Keratinocyte (primary cell): ENCODE data around the gene CPN2. TPM values are rescaled to one million over a fixed set of nuclear protein-coding genes. Genes with fewer than 3 reads are reported as not detected.
A peak's percentile ranks its signal among the peaks of the same experiment; 100 is the strongest.

Experiments
- DNase-seq: peaks from one replicate; pipeline ENCODE4 v3.0.0-alpha.2; 2011; ENCODE audit warnings: low read depth, missing footprints, low spot score
- FAIRE-seq: peaks from 2 replicates; lab custom pipeline; 2011; peaks lifted over from hg19 to GRCh38; lab: Jason Lieb, UNC
- H2AFZ ChIP-seq: 2 replicates; pipeline ENCODE4 v1.6.0; 2012; ENCODE audit warnings: low read length, control low read depth, inconsistent platforms; ENCODE audit not compliant: control insufficient read depth
- H3K27ac ChIP-seq: 2 replicates; pipeline ENCODE4 v1.5.1; 2011; ENCODE audit warnings: low read length; ENCODE audit not compliant: control insufficient read depth, insufficient read depth
- H3K27me3 ChIP-seq: 3 replicates; pipeline ENCODE4 v1.6.0; 2011; ENCODE audit warnings: low read length; ENCODE audit not compliant: control insufficient read depth, insufficient read depth; ENCODE audit errors: extremely low read depth
- H3K36me3 ChIP-seq, 2 experiments: 2 replicates in 1 of 2; 3 replicates in 1 of 2; pipeline ENCODE4 v1.5.1; 2011; ENCODE audit warnings: low read length in 2 of 2, mild to moderate bottlenecking in 1 of 2; ENCODE audit not compliant: control insufficient read depth in 2 of 2, insufficient read depth in 2 of 2; ENCODE audit errors: extremely low read depth in 1 of 2
- H3K4me1 ChIP-seq: 3 replicates; pipeline ENCODE4 v1.5.1; 2011; ENCODE audit warnings: low read length; ENCODE audit not compliant: control insufficient read depth, insufficient read depth; ENCODE audit errors: extremely low read depth
- H3K4me2 ChIP-seq: 3 replicates; pipeline ENCODE4 v1.6.0; 2011; ENCODE audit warnings: low read depth, low read length; ENCODE audit not compliant: control insufficient read depth, insufficient read depth; ENCODE audit errors: extremely low read depth
- H3K4me3 ChIP-seq, 3 experiments: fragments of 200-600 bp in 1 of 3; sonication (generic) in 1 of 3; 2 replicates in 2 of 3; 3 replicates in 1 of 3; pipeline ENCODE4 v1.5.1; 2011 to 2016; ENCODE audit warnings: low read length in 3 of 3, mild to moderate bottlenecking in 3 of 3, control low read depth in 2 of 3, inconsistent platforms in 1 of 3, low read depth in 1 of 3, mixed read lengths in 1 of 3, mixed run types in 1 of 3, moderate library complexity in 1 of 3; ENCODE audit not compliant: control insufficient read depth in 2 of 3, insufficient read depth in 2 of 3; ENCODE audit errors: extremely low read depth in 1 of 3
- H3K79me2 ChIP-seq: 2 replicates; pipeline ENCODE4 v1.6.0; 2012; ENCODE audit warnings: low read length; ENCODE audit not compliant: control insufficient read depth, insufficient read depth
- H3K9ac ChIP-seq: 3 replicates; pipeline ENCODE4 v1.6.0; 2011; ENCODE audit warnings: low read length; ENCODE audit not compliant: control insufficient read depth, insufficient read depth; ENCODE audit errors: extremely low read depth
- H3K9me1 ChIP-seq: 3 replicates; pipeline ENCODE4 v1.6.0; 2011; ENCODE audit warnings: low read length; ENCODE audit not compliant: control insufficient read depth, insufficient read depth; ENCODE audit errors: extremely low read depth
- H3K9me3 ChIP-seq: 2 replicates; pipeline ENCODE4 v1.5.1; 2012; ENCODE audit warnings: low read depth, low read length; ENCODE audit not compliant: control insufficient read depth
- H4K20me1 ChIP-seq: 3 replicates; pipeline ENCODE4 v1.6.0; 2011; ENCODE audit warnings: low read length; ENCODE audit not compliant: control insufficient read depth, insufficient read depth; ENCODE audit errors: extremely low read depth
- CTCF ChIP-seq, 3 experiments: IDR thresholded peaks in 1 of 3; conservative IDR thresholded peaks in 1 of 3; optimal IDR thresholded peaks in 1 of 3; 2 replicates in 2 of 3; 3 replicates in 1 of 3; pipeline versions ENCODE3 to v1.5.1; 2011; ENCODE audit warnings: low read length in 3 of 3, mild to moderate bottlenecking in 3 of 3, moderate library complexity in 2 of 3, control low read depth in 1 of 3, inconsistent platforms in 1 of 3; ENCODE audit not compliant: insufficient read depth in 2 of 3; ENCODE audit errors: extremely low read depth in 1 of 3
- EZH2 ChIP-seq: IDR thresholded peaks from one replicate; pipeline ENCODE4 v1.6.1; 2012; ENCODE audit warnings: inconsistent platforms, mild to moderate bottlenecking, low read length, moderate library complexity
- dilution Hi-C: fragments of 300-500 bp; cut with MboI; formaldehyde crosslinking; loops from one replicate; pipeline ENCODE4 v1.7.0; 2020; ENCODE audit warnings: low sequenced_read_pairs; ENCODE audit not compliant: extremely low pct_ligation_motif_present
- polyA plus RNA-seq, 5 experiments: library from polyadenylated mRNA; depleted of rRNA in 3 of 5; stranded (reverse) in 3 of 5; stranded (forward) in 1 of 5; unstranded in 1 of 5; fragments of >200 nt; gene quantifications; 1 replicate in 1 of 5; 2 replicates in 3 of 5; 3 replicates in 1 of 5; pipeline versions ENCODE4 v1.2.1 to v1.2.3, GENCODE V29; 2011 to 2012; ENCODE audit warnings: missing spikeins in 2 of 5, low read depth in 1 of 5, low replicate concordance in 1 of 5

The CPN2 gene
- polyA plus RNA-seq, 1 donor (not counting 4 experiments of a cell fraction or from before 2014, with no cell fraction given) = not detected

GRCh38 chr3:194315965-194316361, 35.2 kb downstream of the CPN2 start:
- no peaks in the 10 kb centered on the region for H3K79me2 ChIP-seq
- H3K36me3 ChIP-seq = no peaks in the 10 kb centered on the region
- H3K27ac ChIP-seq = peak overlapping the region; percentile 19
- TF ChIP-seq CTCF (optimal IDR thresholded peaks at IDR 0.05 in 1 of 3, IDR thresholded peaks at IDR 0.05 in 1 of 3, conservative IDR thresholded peaks at IDR 0.05 in 1 of 3; ENCODE audit: extremely low read depth in 1 of 3, insufficient read depth in 2 of 3, low read length in 3 of 3) (no peak), EZH2 (no peak)
- FAIRE-seq (no peak), DNase-seq (no peak)
- H3K4me3 ChIP-seq = peak overlapping the region; percentile 31 to 69 (median 54)
- H4K20me1 ChIP-seq = no peaks in the 10 kb centered on the region
- dilution Hi-C loops = loop anchor here (25.0 kb wide), 2 partner anchors 154 to 554 kb away; no protein-coding TSS in a partner anchor
- peak overlapping the region; percentile 42 for H2AFZ ChIP-seq
- peaks cover 5% of the 10 kb centered on the region for H3K9me3 ChIP-seq
- H3K4me2 ChIP-seq = peak overlapping the region; percentile 97
- peaks cover 21% of the 10 kb centered on the region for H3K27me3 ChIP-seq
- peak overlapping the region; percentile 73 for H3K9ac ChIP-seq
- H3K4me1 ChIP-seq = peaks cover 32% of the 10 kb centered on the region
- H3K9me1 ChIP-seq = no peaks in the 10 kb centered on the region

GRCh38 chr3:194315088-194315964, 35.8 kb downstream of the CPN2 start:
- peaks cover 21% of the 10 kb centered on the region for H3K27me3 ChIP-seq
- dilution Hi-C loops = loop anchor here (25.0 kb wide), 2 partner anchors 153 to 553 kb away; no protein-coding TSS in a partner anchor
- peak overlapping the region; percentile 31 to 69 (median 54) for H3K4me3 ChIP-seq
- TF ChIP-seq EZH2 = no peak
- peak in 2 of 3 experiments; percentile 61 to 94 for TF ChIP-seq CTCF (optimal IDR thresholded peaks at IDR 0.05 in 1 of 3, IDR thresholded peaks at IDR 0.05 in 1 of 3, conservative IDR thresholded peaks at IDR 0.05 in 1 of 3; ENCODE audit: extremely low read depth in 1 of 3, insufficient read depth in 2 of 3, low read length in 3 of 3)
- H3K27ac ChIP-seq = peak overlapping the region; percentile 55
- H3K9ac ChIP-seq = peak overlapping the region; percentile 73
- H3K4me1 ChIP-seq = peaks cover 32% of the 10 kb centered on the region
- H3K9me3 ChIP-seq = peaks cover 5% of the 10 kb centered on the region
- H3K4me2 ChIP-seq = peak overlapping the region; percentile 97
- H3K36me3 ChIP-seq = no peaks in the 10 kb centered on the region
- FAIRE-seq (peak; percentile 46), DNase-seq (no peak)
- H2AFZ ChIP-seq = peak overlapping the region; percentile 86
- H4K20me1 ChIP-seq = no peaks in the 10 kb centered on the region
- no peaks in the 10 kb centered on the region for H3K9me1 ChIP-seq
- H3K79me2 ChIP-seq = no peaks in the 10 kb centered on the region
